PC-3 (cell line): ENCODE results near the gene SLC3A2. TPM values are rescaled to one million over a fixed set of nuclear protein-coding genes. Genes with fewer than 3 reads are reported as not detected.

Source experiments
- ATAC-seq: fragments of 200-7000 bp; cut with Tn5 transposase; 2 replicates; pipeline ENCODE4 v1.9.1; 2020; ENCODE audit warnings: mild to moderate bottlenecking, moderate library complexity
- BruUV-seq: library from RNA; stranded (reverse); fragments of 400-500 nt; replicated peaks from 2 replicates; lab custom pipeline; 2021; lab: Mats Ljungman, UMichigan
- CTCF ChIA-PET: fragments of 300-600 bp; sonication (Branson Sonifier 250); formaldehyde crosslinking; loops from one replicate; lab custom pipeline; 2022; ENCODE audit warnings: antibody characterized with exemption; lab: Charles Lee
- POLR2A ChIA-PET: fragments of 300-600 bp; sonication (Branson Sonifier 250); formaldehyde crosslinking; loops from one replicate; lab custom pipeline; 2022; ENCODE audit warnings: antibody characterized with exemption; ENCODE audit not compliant: unreplicated experiment; lab: Charles Lee
- DNase-seq: peaks from one replicate; pipeline ENCODE4 v3.0.0-alpha.2; 2015
- H2AFZ ChIP-seq: fragments of 300-600 bp; sonication (generic); 2 replicates; pipeline ENCODE4 v1.6.0; 2016; ENCODE audit warnings: antibody characterized with exemption, low read length
- H3F3A ChIP-seq: fragments of 300-600 bp; sonication (generic); one replicate; pipeline ENCODE4 v1.6.0; 2017; ENCODE audit warnings: antibody characterized with exemption, low read length, control low read depth, mild to moderate bottlenecking; ENCODE audit not compliant: unreplicated experiment
- H3K27ac ChIP-seq: fragments of 300-600 bp; sonication (generic); 2 replicates; pipeline ENCODE4 v1.5.1; 2016; ENCODE audit warnings: mild to moderate bottlenecking, low read length
- H3K27me3 ChIP-seq: fragments of 300-600 bp; sonication (generic); 2 replicates; pipeline ENCODE4 v1.6.1; 2016; ENCODE audit warnings: low read length, mixed read lengths
- H3K36me3 ChIP-seq: fragments of 300-600 bp; sonication (generic); 2 replicates; pipeline ENCODE4 v1.6.1; 2016; ENCODE audit warnings: low read depth, mixed run types, low read length, mixed read lengths
- H3K4me1 ChIP-seq: fragments of 300-600 bp; sonication (generic); 2 replicates; pipeline ENCODE4 v1.5.1; 2016; ENCODE audit warnings: low read length; ENCODE audit not compliant: insufficient read depth
- H3K4me2 ChIP-seq: fragments of 300-600 bp; sonication (generic); 2 replicates; pipeline ENCODE4 v1.6.0; 2016; ENCODE audit warnings: low read length
- H3K4me3 ChIP-seq: fragments of 300-600 bp; sonication (generic); 2 replicates; pipeline ENCODE4 v1.5.1; 2016; ENCODE audit warnings: mild to moderate bottlenecking, low read length, mixed read lengths
- H3K79me2 ChIP-seq: fragments of 300-600 bp; sonication (generic); 2 replicates; pipeline ENCODE4 v1.6.1; 2017; ENCODE audit warnings: low read length, mixed read lengths
- H3K9ac ChIP-seq: fragments of 300-600 bp; sonication (generic); 2 replicates; pipeline ENCODE4 v1.6.0; 2016; ENCODE audit warnings: mild to moderate bottlenecking, low read length
- H3K9me2 ChIP-seq: fragments of 300-600 bp; sonication (generic); replicated peaks from 2 replicates; pipeline ENCODE4 v1.6.1; 2016; ENCODE audit warnings: mixed run types, low read length, mixed read lengths
- H3K9me3 ChIP-seq: fragments of 300-600 bp; sonication (generic); 2 replicates; pipeline ENCODE4 v1.6.1; 2016; ENCODE audit warnings: low read length, mixed read lengths
- H4K20me1 ChIP-seq: fragments of 300-600 bp; sonication (generic); 2 replicates; pipeline ENCODE4 v1.6.1; 2016; ENCODE audit warnings: low read length, mixed read lengths
- EZH2 ChIP-seq: fragments of 300-600 bp; sonication (generic); IDR thresholded peaks from one replicate; pipeline ENCODE4 v1.6.1; 2017; ENCODE audit warnings: antibody characterized with exemption, mild to moderate bottlenecking, low read length; ENCODE audit not compliant: unreplicated experiment
- EZH2phosphoT487 ChIP-seq: fragments of 300-600 bp; sonication (generic); IDR thresholded peaks from 2 replicates; pipeline ENCODE4 v1.6.1; 2018; ENCODE audit warnings: mild to moderate bottlenecking, antibody characterized with exemption, low read length, borderline replicate concordance
- intact Hi-C: fragments of 100-400 bp; cut with micrococcal nuclease; formaldehyde crosslinking; loops from 2 replicates; pipeline ENCODE4 v1.9.0; 2023
- total RNA-seq: library from RNA; depleted of rRNA; stranded (reverse); fragments of >200 nt; gene quantifications from 2 replicates; pipeline ENCODE4 v1.2.3, GENCODE V29; 2014
- TF ChIP-seq, protein P1 (sequence below): fragments of 300-600 bp; sonication (generic); conservative IDR thresholded peaks from 2 replicates; pipeline ENCODE4 v1.5.1; 2017; ENCODE audit warnings: antibody characterized with exemption, low read depth, mild to moderate bottlenecking, low read length

The SLC3A2 gene
- total RNA-seq, 1 experiment from 2014 or later = 243 TPM

DNA sequence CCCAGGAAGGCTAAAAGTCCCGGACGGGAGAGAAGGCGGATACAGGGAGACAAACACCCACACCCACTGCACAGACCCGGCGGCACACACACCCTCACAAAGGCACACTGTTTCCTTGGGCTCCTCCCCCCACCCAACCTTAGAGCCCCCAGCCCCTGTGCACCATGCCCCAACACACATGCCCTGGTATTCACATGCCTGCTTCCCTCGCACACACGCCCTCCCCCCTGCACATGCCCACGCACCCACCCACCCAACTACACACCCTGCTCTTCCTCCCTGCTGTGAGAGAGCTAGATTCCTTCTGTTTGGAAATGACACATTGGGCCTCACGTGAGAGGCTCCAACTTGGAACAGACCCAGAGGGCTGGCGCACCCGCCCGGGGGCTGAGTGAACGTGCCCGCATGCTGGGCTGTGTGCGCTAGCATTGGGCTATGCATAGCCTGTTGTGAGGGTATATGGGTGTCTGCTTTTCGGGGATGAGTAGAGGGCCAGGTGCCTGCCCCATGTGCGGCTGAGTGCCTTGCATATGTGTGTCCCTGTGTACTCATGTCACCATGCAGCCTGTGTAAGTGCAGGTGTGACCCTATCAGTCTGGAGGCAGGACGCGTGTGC is 41.0 kb downstream of the SLC3A2 start:
- ChIA-PET CTCF (interaction anchor here (0.6 kb wide), 1 partner anchor 16 kb away, joined by 4 read pairs; no protein-coding TSS in a partner anchor), POLR2A (no interaction called here)
- Histone ChIP-seq H4K20me1 (no peaks in the 10 kb centered on the region), H3K9me3 (no peaks in the 10 kb centered on the region), H3K79me2 (no peaks in the 10 kb centered on the region), H2AFZ (no peak overlapping the region), H3K27me3 (peaks cover 13% of the 10 kb centered on the region), H3K27ac (no peak overlapping the region), H3K36me3 (no peaks in the 10 kb centered on the region), H3K4me3 (no peak overlapping the region), H3K4me1 (no peaks in the 10 kb centered on the region; the same call in 1 of the 2 replicates), H3K4me2 (peak overlapping the region; percentile 55), H3F3A (no peaks in the 10 kb centered on the region), H3K9ac (no peak overlapping the region), H3K9me2 (no peaks in the 10 kb centered on the region)
- intact Hi-C loops = no loop called here
- BruUV-seq = no TSS peak
- peak; percentile 54 for ATAC-seq
- DNase-seq = peak; percentile 50
- TF ChIP-seq EZH2 (no peak), EZH2phosphoT487 (no peak)
- TF ChIP-seq, protein P1, sequence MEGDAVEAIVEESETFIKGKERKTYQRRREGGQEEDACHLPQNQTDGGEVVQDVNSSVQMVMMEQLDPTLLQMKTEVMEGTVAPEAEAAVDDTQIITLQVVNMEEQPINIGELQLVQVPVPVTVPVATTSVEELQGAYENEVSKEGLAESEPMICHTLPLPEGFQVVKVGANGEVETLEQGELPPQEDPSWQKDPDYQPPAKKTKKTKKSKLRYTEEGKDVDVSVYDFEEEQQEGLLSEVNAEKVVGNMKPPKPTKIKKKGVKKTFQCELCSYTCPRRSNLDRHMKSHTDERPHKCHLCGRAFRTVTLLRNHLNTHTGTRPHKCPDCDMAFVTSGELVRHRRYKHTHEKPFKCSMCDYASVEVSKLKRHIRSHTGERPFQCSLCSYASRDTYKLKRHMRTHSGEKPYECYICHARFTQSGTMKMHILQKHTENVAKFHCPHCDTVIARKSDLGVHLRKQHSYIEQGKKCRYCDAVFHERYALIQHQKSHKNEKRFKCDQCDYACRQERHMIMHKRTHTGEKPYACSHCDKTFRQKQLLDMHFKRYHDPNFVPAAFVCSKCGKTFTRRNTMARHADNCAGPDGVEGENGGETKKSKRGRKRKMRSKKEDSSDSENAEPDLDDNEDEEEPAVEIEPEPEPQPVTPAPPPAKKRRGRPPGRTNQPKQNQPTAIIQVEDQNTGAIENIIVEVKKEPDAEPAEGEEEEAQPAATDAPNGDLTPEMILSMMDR = no peak

DNA sequence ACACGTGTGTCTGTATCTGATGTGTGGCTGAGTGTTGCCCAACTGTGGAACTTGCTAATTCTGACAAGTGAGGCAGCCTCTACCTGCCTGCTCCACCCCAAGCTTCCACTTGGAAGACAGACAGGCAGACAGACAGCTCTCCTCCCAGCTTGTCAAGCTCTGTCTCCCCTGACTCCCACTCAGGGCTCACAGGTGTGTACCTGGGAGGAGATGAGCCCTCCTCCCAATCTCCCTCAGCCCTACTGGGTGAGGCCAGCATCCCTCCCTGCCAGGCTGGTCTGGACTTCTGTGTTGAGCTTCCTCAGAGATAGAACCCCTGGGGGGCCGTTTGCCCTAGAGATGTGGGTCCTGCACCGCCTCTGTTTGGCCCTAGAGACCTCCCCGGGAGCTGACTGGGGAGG is 41.5 kb downstream of the SLC3A2 start:
- Histone ChIP-seq H3K36me3 (no peaks in the 10 kb centered on the region), H2AFZ (no peak overlapping the region), H3F3A (no peaks in the 10 kb centered on the region), H3K4me1 (no peaks in the 10 kb centered on the region; the same call in 1 of the 2 replicates), H3K9me2 (no peaks in the 10 kb centered on the region), H3K4me2 (no peak overlapping the region), H3K9me3 (no peaks in the 10 kb centered on the region), H3K79me2 (no peaks in the 10 kb centered on the region), H3K9ac (no peak overlapping the region), H3K27me3 (peaks cover 13% of the 10 kb centered on the region), H3K27ac (no peak overlapping the region), H3K4me3 (no peak overlapping the region), H4K20me1 (no peaks in the 10 kb centered on the region)
- DNase-seq (no peak), ATAC-seq (peak; percentile 35)
- TF ChIP-seq, protein P1 = no peak
- TF ChIP-seq EZH2 = no peak
- TF ChIP-seq EZH2phosphoT487 = no peak
- intact Hi-C loops = no loop called here
- no TSS peak for BruUV-seq
- CTCF ChIA-PET = no interaction called here
- POLR2A ChIA-PET = no interaction called here

DNA sequence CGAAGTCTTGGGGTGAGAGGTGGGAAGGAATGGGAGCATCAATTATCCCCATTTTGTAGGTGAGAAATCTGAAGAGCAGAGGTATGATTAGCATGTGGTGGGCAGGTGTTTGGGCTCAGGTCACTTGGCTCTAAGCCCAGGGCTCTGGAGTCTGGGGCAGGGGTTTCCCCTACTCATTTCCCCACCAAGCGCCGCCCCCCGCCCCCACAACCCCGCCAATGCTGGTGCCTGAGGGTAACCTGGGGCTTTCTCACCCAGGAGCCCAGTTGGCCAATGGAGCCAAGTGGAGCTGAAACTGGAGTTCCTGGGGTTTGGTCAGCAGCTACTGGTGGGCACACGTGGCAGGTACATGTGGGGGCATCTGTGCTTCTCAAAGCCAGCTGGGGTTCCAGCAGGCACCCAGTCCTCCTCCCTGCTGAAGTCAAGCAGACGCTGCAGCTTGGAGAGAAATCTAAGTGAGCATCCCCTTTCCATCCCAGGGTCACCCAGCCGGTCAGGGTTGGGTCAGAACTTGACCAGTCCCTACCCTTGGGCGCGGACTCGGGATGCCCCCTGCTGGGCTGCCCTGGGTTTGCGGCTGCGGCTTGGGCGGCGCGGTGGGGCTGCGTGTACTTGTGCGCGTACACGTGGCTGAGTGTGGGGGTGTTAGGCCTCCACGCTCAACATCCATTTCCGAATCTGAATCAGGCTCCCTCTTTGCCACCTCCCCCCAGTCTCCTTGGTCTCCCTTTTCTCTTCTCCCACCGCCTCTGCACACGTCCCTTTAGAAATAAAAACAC is 42.1 kb downstream of the SLC3A2 start:
- no peaks in the 10 kb centered on the region for H3K9me2 ChIP-seq
- CTCF ChIA-PET = no interaction called here

More for the DNA sequence above, 42.1 kb downstream of the SLC3A2 start:
- Histone ChIP-seq H3F3A (no peaks in the 10 kb centered on the region), H3K27ac (no peak overlapping the region), H3K36me3 (no peaks in the 10 kb centered on the region), H3K79me2 (no peaks in the 10 kb centered on the region), H4K20me1 (no peaks in the 10 kb centered on the region), H3K4me3 (no peak overlapping the region), H3K9me3 (no peaks in the 10 kb centered on the region), H3K9ac (no peak overlapping the region), H3K4me1 (no peaks in the 10 kb centered on the region; the same call in 1 of the 2 replicates), H3K27me3 (peaks cover 13% of the 10 kb centered on the region), H3K4me2 (no peak overlapping the region), H2AFZ (no peak overlapping the region)
- intact Hi-C loops = no loop called here
- POLR2A ChIA-PET = no interaction called here
- DNase-seq (no peak), ATAC-seq (no peak)
- TF ChIP-seq EZH2phosphoT487 (no peak), EZH2 (no peak)
- TF ChIP-seq, protein P1 = peak; percentile 45
- no TSS peak for BruUV-seq
